Stimulated activated CD4-positive, alpha-beta T cell treated with anti-CD3 and anti-CD28 coated beads, TNF-alpha, amount 100 ng/mL, for 4 hours (primary cell): Measurements from ENCODE around the gene C2orf42.
"Not testable (repeated sequence)": the region's sequence is repeated elsewhere in the genome, so short reads cannot be mapped to it uniquely, and the experiment has no call there.

Experiments
- DNase-seq, 3 experiments: peaks; one replicate each; pipeline ENCODE4 v3.0.0-alpha.2; 2020; ENCODE audit warnings: low read depth in 3 of 3

C2orf42 gene

DNA sequence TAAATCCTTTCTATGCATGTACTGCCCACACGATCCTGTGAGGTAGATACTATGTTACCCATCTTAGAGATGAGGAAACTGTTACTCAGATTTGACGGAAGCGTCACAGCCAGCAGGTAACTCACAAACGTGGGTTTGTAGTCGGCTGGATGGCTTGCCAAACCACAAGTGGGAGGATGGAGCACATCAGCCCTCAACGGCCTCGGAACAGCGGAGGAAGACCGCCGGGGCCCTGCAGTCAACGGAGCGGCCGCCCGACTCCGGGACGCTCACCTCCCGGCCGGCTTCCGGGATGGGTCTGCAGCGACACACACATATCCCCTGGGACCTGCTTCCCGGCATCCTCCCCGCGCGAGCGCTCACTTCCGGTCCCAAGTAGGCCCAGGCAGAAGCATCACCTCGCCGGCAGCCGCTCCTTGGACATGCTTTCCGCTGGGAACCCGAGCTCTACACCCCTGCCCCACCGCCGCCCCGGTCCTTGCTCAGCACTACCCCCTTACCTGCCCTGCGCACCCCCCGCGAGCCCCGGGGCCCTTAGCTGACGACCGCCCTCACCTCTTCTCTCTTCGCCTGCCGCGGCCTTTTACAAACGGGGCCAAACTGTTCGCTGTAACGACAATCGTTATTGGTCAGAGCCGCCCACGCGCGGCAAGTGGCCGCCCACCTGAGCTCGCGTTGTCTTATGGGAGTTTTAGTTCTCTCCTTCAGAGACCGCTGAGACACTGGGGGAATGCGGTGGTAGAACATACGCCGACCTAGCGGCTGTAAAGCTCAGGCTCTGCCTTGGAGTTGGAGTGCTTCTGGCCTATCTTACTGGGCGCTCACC is at the start of gene C2orf42:
C2orf42 (minus strand) TSS at position 602 of the 826 bp plus-strand sequence. CDS start 9,034 bp downstream, outside the sequence.
- DNase-seq: peak; percentile 85 to 97 (median 95)

DNA sequence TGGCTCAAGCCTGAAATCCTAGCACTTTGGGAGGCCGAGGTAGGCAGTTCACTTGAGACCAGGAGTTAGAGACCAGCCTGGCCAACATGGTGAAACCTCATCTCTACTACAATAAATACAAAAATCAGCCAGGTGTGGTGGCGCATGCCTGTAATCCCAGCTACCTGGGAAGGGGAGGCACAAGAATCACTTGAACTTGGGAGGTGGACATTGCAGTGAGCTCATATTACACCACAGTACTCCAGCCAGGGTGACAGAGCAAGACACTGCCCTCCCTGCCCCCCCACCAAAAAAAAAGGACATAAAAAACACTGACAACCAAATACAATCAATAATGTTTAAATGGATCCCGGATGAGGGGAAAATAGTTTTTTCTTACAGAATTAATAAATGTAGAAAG is 49.8 kb upstream of the C2orf42 start:
- no peak for DNase-seq

DNA sequence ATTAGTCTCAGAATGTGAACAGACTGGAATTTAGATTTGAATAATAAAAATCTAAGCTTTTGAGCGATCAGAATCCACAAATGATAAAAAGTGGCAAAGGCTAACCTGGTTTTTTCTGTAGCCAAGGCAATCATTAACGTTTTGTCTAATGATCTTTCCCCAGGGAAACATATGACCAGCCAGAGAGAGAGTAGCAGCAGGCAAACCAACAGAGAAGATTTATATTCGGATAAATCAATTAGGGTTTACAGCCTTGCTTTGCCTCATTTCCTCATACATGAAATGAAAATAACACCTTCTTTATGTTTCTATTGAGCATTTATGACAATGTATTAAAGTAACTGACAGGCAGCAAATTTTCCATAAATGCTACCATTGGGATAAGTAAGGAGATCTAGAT is 43.1 kb upstream of the C2orf42 start:
- no peak for DNase-seq

DNA sequence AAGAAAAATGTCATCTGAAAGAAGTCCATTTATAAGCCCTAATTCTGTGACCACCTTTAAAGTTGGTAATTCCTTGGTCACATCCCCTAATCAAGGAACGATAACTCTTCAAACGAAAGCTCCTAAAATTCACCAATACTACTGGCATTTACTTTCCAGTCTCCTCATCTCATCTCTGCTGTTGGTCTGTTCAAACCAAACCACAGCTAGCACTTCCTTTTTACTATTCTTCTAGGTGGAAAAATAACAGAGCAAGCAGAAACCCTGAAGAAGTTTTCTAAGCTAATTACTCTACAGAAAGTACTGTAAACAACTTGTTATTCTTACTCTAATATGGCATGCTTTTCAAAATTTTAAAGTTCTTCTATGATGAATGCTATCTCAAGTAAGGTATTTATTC is 36.0 kb upstream of the C2orf42 start:
- no peak for DNase-seq

DNA sequence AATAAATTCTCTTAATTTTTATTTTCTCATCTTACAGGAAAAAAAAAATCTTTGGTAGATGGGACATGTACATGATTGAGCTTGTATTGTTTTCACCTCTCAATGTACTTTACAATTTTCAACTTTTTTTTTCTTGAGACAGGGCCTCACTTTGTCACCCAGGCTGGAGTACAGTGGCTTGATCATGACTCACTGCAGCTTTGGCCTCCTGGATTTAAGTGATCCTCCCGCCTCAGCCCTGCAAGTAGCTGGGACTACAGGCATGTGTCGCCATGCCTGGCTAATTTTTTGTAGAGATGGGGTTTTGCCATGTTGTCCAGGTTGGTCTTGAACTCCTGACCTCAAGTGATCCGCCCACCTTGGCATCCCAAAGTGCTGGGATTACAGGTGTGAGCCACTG is 32.5 kb upstream of the C2orf42 start:
- not testable (repeated sequence) for DNase-seq

DNA sequence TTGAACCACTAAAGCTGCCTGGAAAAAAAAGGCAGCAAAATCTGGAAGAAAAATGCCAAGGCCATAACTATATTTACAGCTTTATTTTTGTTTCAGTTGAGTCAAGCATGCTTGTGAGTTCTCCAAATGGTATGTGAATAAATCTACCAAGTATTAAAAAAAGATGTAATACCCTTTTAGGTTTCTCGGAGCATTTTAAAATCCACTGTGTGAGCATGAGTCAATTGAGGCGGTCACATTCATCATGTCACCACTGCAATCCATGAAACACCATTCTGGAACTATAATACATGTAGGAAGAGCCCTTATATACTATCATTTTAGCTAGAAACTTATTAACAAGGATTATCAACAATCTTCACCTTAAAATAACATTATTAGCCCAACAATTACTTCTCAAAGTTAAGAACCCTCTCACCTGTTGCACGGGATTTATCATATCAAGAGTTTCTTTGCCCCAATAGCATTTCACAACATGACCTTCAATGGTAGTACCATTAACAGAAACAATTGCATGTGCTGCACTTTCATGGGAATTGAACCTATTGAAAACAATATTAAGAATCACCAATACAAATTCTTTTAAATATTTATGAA is 24.2 kb upstream of the C2orf42 start:
- no peak for DNase-seq

DNA sequence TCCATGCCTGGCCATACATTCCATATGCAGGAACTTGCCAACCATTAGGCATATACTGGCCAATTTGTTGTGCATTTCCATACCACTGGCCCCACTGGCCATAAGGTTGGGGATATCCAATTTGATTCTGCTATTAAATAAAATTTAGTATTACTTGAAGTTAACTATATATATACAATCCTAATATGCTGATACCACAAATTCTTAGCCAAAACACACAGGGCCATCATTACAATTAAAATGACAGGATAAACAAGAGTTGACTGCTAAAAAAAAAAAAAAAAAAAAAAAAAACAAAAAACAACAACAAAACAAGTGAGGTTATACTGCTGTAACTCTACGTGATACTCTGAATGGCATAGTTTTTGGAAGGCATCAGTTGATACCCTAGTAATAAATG is 23.5 kb upstream of the C2orf42 start:
- no peak for DNase-seq

DNA sequence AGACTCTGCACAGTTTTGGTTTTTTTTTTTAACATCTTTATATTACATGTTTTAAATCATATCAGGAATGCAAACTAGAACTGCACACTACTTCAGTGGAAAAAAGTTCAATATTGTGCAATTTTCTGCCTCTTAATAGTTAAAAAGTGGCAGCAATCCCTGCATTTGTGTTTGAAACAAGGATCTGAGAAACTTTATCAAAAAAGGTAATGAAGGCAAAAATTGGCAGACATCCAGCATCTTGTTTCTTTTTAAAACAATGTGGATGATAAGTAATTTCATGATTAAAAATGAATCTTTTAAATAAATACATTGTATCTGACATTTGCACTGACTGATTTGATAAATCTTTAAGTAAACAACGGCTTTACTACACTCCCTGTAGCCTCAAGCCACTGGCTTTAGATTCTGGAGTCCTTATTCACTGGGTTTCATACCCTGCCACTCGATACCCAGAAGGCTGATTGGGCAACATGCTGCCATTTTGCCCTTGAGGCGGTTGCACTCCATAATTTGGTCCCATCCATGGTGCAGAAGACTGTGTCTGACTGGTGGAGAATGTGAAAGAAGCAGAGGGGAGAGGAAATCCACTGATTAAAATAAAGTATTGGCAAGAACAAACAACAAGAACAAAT is 21.6 kb upstream of the C2orf42 start:
- no peak for DNase-seq

DNA sequence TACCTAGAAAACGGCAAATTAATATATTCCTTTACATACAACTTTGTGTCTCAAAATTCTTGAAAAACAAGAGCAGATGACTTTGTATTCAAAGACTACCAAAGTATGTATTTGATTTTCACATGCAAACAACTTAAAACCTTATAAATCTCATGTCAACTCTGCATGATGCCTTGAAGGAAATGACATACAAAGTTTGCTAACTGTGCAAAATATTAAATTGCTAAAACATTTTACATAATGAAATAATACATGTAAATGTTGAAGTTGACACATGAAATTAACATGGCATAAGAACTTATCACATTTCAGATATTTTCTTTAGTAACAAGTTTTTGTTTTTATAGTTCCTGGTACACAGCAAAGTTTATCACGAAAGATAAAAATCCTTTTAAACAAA is 20.8 kb upstream of the C2orf42 start:
- DNase-seq: no peak

DNA sequence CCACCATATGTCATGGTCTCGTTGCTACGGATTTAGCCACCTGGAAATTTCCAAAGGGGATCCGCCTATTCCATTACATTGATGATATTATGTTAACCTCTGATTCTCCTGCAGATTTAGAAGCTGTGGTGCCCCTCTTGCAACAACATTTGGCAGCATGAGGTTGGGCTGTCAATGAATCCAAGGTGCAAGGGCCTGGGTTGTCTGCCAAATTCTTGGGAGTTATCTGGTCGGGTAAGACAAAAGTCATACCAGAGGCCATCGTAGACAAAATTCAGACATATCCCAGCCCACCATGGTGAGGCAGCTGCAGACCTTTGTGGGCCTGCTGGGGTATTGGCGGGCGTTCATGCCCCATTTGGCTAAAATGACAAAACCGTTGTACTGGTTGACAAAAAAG is 13.6 kb upstream of the C2orf42 start:
- no peak for DNase-seq

DNA sequence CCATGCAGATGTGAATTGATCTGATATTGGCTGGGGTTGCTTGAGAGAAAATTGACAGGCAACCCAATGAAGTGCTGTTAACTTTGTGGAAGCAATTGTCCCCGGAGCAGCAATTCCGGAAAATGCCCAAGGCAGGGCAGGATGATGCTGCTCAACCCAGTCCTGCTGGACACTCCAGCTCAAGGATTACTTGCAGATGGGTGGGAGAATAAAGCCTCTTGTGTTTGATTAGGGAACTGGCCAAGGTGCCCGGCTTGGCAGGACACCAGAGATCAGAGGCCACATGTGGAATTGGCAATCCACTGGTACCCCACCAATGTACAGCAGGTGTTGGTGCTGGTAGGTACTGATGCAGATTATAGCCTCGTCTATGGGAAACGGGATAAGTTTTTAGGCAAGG is 12.3 kb upstream of the C2orf42 start:
- no peak for DNase-seq

DNA sequence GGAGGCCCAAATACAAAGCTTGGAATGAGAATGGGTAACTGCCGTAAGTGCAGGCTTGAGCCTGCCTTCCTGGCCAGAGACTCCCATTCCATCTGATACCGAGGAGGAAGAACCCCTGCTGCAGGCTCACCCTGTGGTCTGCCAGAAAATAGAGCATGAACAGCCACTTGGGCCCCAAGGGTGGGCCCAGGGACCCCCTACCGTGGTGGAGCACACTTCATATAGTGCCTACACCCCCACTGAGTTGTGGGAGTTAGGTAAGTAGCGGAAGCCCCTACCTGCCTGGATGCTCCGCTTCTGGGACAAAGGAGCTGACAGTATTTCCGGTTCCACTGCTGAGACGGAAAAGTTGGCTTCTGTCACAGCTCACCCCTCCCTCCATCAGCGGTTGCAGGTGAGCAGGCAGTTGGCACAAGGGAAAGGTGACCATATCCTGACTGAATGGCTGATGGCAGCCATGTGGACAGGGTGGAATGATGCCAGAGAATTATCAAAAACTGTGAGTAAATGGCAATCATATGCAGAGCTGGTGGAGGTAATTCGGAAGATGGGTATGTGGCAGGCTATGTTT is 11.5 kb upstream of the C2orf42 start:
- no peak for DNase-seq

DNA sequence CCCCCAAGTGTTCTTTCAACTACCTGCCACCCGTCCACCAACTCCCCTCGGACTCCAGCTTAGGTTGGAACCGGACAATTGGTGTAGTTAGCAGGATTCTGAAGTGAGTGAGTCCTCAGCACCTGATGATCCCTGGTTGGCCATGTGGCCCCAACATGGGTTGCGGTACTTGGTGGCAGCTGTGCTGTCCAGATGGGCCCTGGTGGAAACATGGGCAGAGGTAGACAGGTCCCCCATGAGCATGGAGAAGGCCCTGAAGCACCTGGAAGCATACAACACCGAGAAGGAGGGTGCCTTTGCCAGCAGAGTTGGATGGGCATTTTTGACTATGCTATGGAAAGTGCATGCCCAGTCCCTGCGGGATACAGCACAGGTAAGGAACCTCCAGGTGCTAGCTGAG is 11.0 kb upstream of the C2orf42 start:
- no peak for DNase-seq

DNA sequence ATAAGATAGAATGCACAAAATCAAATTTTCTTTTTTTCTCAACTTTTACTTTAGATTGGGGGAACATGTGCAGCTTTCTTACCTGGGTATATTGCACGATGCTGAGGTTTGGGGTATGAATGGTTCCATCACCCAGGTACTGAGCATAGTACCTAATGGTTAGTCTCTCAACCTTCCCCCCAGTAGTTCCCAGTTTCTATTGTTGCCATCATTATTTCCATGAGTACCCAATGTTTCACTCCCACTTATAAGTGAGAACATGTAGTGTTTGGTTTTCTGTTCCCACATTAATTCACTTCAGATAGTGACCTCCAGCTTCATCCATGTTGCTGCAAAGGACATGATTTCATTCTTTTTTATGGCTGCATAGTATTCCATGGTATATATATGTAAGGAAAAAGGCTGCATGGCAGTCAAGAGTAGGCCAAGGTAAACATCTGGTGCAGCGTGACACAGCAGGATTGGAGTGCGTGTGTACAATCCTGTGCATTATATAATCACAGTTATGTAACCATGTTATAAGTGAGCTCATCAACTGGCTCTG is 10.5 kb upstream of the C2orf42 start:
- no peak for DNase-seq

DNA sequence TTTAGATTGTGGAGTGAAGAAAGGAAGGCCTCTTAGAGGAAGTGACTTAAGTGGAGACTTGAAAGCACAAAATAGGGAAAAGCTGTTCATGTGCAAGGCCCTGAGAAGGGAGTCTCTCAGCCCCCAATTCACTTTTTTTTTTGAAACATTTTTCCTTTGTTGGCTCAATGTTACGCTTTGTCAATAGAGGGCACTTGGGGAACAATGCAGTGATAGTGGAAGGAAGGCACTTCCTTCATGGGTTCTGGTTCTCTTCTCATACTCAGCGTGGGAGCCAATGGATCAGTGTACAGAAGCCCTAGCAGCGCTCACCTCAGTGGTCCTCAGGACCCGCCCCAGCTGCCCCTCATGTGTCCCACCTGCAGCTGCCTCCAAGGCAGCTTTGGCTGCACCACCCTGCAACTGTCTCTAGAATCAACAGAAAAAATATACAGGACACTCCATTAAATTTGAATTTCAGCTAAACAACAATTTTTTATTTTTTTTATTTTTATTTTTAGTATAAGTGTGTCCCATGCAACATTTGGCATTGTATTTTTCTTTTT is 8.6 kb upstream of the C2orf42 start:
- no peak for DNase-seq

DNA sequence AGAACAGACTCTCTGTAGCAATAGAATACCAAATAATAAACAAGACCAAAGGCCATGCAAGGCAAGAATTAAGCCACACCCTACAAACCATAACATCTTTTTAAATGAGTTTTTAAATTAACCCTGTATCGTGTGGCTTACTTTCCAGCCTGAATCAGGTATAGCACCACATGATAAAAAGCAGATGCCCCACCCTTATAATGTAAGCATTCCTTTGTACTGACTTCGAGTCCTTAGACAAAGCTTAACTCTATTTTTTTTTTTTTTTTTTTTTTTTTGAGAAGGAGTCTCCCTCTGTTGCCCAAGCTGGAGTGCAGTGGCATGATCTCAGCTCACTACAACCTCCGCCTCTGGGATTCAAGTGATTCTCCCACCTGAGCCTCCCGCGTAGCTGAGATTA is 1.7 kb upstream of the C2orf42 start:
- DNase-seq: no peak

DNA sequence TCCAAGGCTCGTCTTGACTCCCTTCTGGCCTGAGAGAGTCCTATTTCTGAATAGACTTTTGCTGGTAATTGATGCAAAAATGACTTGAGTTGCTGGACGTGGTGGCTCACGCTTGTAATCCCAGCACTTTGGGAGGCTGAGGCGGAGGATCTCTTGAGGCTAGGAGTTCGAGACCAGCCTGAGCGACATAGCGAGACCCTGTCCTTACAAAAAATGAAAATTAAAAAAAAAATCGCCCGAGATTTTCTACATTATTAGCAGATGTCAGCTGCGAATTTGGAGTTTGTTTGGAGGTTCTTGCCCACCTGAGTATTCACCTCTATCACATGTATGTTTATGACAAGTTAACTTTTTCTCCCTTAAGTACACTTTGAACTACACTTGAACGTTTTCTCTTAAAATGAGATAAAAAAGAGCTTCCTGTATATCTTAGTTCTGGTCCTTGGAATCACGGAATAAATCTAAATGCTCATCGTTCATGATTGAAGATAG is 471 bp upstream of the C2orf42 start:
- no peak for DNase-seq

DNA sequence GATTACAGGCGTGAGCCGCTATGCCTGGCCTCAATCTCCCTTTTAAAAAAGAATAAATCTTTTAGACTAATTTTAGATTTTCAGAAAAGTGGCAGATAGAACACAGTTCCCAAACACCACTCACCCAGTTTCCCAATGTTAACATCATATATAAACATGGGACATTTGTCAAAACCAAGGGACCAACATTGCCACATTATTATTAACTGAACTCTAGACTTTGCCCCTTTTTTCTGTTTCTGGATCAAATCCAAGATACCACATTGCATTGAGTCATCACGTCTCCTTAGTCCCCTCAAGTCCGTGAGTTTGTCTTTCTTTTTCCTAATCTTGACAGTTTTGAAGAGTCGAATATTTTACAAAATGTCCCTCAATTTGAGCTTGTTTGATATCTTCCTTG is 2.4 kb downstream of the C2orf42 start:
- no peak for DNase-seq

DNA sequence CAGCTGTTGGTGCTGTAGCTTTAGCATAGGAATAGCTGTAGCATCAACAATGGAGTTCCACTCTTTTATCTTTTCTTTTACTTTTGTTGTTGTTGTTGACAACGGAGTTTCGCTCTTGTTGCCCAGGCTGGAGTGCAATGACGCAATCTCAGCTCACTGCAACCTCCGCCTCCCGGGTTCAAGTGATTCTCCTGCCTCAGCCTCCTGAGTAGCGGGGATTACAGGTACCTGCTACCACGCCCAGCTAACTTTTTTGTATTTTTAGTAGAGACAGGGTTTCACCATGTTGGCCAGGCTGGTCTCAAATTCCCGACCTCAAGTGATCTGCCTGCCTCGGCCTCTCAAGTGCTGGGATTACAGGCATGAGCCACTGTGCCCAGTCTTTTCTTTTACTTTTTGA is 3.6 kb downstream of the C2orf42 start:
- DNase-seq: not testable (repeated sequence)

DNA sequence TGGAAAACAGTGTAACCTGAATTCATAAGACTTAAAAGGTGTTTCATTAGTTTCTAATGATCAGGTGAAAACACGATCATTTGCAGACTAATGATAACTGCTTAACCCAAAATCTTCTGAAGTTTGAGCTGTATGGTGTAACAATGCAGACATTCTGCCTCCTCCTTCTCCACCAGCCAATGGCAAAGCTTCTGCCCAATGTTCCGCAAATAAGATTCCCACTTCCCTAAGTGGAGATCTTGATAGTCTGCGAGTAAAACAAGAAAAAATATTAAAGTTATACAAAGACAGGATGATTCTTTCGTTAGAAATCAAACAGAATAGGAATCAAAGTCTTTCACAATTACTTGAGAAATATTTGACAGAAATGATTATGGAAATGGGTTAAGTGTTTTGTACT is 8.1 kb downstream of the C2orf42 start:
- no peak for DNase-seq

DNA sequence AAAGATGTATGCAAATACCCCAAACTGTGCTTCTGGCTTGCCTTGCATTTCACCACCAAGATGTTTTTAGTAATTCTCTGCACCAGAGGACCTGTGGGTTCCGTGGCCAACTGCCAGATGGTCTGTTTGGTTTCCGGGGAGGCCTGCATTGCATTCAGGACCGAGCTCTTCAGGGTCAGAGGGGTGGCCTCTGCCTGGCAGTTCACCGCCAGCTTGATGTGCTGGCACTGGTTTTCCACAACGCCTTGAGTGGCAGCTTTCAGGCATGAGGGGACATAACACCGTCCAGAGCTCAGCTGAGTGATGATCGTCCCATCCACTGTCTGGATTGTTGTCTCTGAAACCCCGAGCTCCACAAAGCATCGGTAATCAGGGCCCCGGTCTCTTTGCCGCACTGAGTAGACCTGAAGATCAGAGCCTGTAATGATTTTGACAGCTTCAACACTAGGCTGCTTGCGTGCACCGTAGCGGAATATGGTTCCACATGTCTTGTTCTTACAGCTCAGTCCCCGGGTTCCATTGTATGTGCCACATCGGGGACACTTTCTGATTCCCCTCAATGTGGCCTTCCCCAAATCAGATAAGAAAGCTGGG is 9.4 kb downstream of the C2orf42 start:
- no peak for DNase-seq

DNA sequence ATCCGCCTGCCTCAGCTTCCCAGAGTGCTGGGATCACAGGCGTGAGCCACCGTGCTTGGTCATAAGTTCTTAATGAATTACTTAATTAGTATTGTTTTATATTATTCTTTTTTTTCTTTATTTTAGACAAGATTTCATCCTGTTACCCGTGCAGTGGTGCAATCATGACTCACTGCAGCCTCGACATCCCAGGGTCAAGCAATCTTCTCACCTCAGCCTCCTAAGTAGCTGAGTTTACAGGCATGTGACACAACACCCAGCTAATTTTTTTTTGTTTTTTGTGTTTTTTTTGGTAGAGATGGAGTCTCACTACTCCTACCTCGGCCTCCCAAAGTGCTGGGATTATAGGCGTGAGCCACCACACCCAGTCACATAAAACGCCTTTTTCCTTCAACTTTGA is 17.3 kb downstream of the C2orf42 start:
- DNase-seq: no peak
